Glomerular endothelial cell (primary cell): ENCODE measurements around the gene PLCH1. TPM values are rescaled to one million over a fixed set of nuclear protein-coding genes. Genes with fewer than 3 reads are reported as not detected.

Experiments
- DNase-seq: peaks from one replicate; pipeline ENCODE4 v3.0.0-alpha.2; 2011; ENCODE audit warnings: low read depth, low spot score; ENCODE audit errors: extremely low read depth
- total RNA-seq: library from RNA; depleted of rRNA; stranded (reverse); fragments of >200 nt; gene quantifications from 2 replicates; pipeline ENCODE4 v1.2.3, GENCODE V29; 2015

Gene PLCH1
- total RNA-seq, 1 donor from 2014 or later: not detected

DNA sequence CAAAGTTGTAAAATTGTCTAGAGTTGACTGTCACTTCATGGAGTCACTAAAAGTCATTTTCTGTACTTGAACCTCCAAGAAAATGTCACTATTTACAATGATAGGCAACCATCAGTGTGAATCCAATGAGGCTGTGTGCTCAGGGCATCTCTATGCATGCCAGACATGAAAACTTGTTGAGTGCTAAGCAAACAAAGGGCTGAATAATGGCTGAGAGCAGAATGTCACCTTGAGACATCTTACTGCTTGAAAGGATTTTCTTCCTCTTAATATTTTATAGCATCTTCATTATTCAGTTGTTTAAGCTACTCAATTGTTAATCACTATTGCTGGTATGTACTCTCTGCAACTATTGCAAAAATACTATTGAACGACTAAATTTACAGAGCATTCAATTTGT lies 184.7 kb downstream of the PLCH1 start:
- no peak for DNase-seq

DNA sequence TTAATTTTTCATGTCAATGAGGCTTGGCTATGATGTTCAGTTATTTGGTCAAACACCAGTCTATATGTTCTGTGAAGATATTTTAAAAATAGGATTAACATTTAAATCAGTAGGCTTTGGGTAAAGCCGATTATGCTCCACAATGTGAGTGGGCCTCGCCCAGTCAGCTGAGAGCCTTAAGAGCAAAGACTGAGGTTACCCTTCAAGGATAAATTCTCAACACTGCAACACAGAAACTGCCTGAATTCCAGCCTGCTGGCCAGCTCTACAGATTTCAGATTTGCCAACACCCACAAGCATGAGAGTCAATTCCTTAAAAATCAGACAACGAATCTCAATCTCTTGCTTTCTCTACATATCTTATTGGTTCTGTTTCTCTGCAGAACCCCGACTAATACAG lies 188.3 kb downstream of the PLCH1 start:
- DNase-seq: no peak

DNA sequence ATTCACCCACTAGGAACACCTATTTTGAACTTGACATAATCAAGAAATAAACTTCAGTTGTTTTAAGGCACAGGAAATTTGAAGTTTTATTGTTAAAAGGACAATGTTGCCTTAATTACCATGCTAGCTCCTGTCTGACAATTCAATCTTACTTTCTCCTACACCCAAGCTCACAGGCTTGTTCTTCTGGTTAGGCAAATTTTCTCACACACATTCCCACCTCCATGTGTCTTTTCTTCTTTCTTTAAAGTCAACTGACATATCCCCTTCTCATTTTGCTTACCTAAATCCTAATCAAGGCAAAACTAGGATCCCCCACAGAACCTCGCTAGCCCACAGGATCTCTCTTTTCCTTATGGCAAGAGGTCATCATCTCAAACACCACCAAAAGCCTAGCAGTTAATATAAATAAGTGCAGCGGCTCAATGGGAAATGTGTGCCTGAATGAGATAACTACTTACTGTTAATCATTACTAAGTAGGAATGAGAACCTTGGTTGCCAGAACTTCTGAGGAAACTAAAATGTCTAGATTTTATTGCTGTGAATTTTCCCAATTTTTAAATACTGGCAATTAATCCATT lies 189.3 kb downstream of the PLCH1 start:
- DNase-seq: no peak

DNA sequence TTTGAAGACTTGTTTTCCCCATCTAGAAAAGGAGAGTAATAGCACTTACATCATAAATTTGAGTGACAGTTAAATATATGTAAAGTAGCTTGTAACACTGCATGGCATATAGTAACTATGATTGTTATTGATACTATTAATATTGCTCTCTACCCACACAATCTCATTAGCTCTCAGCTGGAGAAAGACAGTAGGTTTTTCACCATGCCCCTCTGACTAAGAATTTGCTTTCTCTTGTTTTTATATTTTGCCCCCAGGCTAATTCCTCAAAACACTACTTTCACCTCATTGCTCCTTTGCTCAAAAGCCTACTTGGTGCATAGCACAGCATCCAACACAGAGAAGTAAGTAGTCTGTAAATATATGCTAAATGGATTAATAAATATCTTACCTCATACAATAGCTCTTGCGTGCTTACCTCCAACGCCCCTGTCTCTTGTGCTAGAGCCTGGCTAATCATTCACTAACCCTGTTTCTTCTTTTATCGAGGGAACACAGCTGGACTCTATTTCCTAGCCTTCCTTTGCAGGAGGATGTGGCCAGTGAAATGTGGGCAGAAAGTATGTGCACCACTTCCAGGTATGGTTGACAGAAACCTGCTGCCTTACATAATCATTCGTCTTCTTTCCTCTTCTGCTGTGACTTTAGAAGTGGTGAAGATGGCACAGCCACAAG lies 190.0 kb downstream of the PLCH1 start:
- DNase-seq: no peak

DNA sequence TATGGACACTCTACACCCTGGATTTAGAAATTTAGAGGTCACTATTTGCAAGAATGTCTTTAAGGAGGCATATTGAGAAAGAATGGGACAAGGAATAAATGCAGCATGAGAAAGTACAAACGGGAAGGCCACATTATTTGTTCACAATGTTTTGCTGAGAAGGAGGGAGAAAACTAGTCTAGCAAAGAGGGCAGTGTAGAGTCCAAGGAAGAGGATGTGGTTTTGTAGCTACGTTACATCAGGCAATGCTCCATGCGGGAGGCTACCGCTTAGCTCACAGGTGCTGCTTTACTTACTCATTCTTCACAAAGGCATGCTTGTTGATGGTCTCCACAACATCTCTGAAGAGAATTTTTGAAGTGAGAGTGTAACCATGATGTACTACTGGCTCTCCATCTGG lies 191.1 kb downstream of the PLCH1 start:
- no peak for DNase-seq

DNA sequence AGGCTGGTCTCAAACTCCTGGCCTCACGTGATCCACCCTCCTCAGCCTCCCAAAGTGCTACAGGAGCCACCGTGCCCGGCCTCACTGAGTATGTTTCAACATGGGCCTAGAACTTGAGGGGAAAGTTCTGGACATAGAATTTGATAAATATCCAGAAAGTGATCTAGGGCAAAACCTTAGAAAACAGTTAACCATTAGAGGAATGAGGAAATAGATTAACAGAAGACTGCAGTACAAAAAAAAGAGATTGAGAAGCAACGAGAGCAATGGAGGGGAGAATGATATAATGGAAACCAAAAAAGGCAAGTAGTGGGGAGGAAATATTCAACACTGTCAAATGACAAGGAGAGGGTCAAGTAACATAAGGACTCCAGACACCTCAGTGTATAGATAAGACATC lies 191.5 kb downstream of the PLCH1 start:
- no peak for DNase-seq

DNA sequence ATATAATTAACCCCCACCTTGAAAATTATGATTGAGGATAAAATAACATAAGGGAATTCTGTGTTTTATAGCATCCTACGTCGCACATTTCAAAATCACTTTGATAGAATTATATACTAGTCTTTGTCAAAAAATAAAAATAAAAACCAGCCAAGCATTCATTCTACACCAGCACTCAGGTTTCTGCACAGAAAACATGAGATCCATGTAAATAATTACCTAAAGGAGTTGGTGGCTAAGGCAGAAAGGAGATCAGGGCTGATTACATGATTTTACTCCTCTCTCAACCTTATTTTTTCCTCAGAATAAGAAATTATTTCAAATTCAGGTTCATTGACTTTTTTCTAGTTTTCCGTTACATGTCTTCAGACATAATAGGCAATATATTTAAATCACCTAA lies 194.5 kb downstream of the PLCH1 start:
- DNase-seq: no peak

DNA sequence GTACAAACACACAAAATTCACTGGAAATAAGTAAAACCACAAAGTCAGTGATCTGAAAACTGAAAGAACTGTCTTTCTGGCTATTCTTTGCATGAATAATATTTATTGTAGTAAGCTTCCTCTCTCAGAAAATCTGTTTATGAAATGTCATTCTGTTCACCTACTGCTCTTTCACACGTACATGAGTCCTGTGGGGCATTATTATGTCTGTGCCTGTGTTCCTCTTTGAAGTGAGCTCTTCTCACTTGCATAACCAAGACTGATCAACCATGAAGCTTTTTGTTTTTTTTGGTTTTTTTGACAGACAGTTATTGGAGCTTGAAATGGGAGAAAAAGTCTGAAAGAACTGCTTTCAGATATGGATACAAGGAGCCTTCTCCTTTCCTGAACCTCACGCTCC lies 195.8 kb downstream of the PLCH1 start:
- no peak for DNase-seq

DNA sequence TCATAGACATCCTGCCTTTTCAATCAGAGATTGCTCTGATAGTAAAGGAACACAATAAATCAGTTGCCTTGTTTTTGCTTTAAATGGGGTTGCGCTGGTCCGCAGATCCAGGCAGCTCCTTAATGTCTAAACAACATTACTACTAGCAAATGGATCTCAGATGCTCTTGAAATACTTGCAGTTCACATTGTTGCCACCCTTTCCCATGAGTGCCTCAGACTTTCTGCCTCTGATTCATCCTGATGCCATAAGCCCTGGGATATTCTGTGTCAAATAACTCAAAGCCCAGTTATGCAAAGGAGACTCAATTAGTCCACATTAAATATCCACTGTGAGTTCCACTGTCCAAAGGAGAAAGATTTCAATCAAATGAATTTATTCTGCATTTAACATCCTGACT lies 196.7 kb downstream of the PLCH1 start:
- no peak for DNase-seq

DNA sequence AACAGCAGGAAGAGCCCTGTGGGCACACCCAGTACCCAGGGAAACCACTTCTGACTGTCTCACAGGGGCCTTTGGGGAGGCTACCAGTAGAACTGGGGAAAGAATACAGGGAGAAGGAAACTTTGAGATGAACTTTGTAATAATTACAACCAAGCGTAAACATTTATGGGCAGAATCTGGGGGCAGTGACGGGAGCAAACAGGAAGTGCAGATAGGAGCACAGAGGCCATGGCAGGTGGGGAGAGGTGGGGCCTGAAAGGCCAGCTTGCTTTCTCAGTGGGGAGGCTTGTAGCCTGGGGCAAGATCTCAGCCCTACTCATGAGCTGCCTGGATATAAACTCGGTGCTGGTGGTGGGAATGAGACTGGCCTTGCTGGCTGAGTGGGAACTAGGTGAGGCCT lies 209.8 kb downstream of the PLCH1 start:
- no peak for DNase-seq

DNA sequence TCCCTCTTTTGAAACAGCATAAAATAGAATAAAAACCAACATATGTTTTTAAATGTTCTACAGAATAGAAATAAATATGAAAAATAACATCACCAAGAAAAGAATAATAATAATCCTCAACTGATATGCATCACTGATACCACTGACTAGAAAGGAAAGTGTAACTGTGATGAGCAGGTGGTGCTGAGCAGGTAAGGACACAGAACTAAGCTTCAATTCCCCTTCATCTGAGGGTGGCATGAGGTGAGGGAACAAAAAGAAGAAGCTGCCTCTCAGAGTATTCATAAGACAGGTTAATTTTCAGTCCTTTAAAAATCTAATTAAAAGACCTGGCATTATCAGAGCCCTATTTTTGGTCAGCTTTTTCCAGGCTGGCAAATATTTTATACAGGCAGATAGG lies 216.3 kb downstream of the PLCH1 start:
- DNase-seq: no peak

DNA sequence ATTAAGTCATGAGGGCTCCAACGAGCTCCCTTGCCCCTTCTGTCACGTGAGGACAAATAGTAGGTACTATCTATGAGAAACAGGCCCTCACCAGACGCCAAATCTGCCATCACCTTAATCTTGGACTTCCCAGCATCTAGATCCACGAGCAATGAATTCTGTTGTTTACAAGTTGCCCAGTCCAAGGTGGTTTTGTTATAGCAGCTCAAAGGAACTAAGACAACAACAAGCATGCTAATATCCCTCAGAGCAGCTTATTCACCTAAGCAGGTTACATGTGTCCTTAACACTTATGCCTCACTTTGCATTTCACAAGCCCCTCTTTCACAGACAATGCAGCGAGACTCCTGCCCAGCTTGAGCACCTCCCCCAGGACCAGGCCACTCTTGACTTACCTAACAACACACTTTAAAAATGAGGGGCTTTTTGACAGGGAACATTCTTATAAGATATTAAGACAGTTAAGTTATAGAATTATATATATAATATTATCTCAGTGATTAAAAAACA lies 219.5 kb downstream of the PLCH1 start:
- DNase-seq: no peak

DNA sequence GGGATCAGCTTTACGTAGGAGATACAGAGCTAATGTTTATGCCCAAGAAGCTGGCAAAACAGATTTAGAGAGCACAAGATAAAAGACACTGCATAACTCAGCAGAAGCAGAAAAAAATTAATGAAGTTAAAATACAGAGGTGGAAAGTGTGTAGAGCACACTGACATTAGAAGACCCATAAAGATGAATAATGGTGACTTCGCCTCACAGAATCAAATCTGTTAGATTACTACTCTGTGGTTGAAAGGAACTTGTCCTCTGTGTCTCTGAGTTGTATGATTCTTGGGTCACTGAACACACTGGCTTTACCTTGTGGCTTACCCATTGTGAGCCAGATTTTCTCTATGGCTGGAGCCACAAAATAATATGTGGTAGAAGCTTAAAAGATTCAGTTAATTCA lies 224.4 kb downstream of the PLCH1 start:
- DNase-seq: no peak

DNA sequence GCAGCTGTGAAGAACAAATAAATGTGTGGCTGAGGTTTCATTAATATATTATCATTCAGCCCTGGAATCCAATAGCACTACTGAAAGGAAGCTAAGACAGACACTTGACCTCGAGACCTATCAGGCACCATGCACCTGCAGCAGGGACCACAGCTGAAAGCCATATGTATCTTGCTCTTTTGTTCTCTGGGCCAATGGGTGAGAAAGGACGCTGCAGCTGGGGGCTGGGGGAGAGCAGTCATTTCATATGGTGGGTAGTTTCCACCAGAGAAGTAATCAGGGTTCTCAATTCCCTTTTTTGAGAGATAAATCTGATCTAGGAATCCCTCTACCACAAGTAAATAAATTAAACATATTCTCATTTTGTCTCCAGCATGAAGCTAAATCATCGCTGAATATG lies 225.8 kb downstream of the PLCH1 start:
- no peak for DNase-seq

DNA sequence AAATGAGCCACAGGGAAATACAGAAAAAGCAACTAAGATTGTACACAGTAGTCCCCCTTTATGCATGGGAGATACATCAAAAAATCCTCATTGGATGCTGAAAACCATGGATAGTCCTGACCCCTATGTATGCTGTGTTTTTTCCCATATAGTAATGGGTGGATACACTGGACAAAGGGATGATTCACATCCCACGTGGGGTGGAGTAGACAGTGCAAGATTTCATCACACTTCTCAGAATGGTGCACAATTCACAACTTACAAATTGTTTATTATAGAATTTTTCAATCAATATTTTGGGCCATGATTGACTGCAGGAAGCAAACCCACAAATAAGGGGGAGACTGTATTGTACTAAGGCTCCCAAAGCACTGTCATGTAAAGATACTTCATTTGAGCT lies 227.0 kb downstream of the PLCH1 start:
- no peak for DNase-seq

DNA sequence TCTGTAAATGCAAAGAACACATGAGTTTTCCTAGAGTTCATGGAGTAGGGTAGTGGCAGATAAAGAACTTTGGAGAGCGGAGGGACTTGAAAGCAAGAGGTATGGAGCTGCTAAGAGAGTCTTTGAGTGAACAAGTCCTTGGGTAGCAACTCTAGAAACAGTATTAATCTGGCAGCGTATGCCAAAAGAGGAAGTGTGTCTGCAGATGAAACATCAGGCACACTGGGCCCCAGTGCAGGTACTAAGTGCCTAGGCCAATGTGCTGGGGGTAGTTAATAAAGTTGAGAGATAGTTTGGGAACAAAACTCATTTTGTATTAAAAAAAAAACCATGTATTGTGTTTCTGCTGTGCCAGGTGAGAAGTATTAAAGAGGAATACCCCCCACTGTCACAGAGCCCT lies 228.4 kb downstream of the PLCH1 start:
- no peak for DNase-seq

DNA sequence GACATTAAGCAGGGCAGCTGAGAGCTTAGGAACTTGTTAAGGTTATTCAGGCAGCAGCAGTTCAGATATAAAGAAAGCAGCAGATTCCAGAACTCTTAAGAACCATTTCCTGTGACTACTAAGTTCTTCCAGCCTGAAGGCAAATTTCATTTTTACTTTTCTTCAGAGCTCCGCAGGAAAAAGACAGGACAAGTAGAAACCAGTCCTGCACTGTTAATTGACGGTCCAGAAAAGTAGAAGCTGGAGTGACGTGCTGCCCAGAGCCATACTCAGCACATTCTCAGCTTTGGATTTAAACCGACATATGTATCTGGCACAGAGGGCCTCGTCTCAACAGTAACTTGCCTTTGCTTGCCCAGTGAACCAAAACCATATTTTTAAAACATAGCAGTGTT lies 232.0 kb downstream of the PLCH1 start:
- DNase-seq: no peak

DNA sequence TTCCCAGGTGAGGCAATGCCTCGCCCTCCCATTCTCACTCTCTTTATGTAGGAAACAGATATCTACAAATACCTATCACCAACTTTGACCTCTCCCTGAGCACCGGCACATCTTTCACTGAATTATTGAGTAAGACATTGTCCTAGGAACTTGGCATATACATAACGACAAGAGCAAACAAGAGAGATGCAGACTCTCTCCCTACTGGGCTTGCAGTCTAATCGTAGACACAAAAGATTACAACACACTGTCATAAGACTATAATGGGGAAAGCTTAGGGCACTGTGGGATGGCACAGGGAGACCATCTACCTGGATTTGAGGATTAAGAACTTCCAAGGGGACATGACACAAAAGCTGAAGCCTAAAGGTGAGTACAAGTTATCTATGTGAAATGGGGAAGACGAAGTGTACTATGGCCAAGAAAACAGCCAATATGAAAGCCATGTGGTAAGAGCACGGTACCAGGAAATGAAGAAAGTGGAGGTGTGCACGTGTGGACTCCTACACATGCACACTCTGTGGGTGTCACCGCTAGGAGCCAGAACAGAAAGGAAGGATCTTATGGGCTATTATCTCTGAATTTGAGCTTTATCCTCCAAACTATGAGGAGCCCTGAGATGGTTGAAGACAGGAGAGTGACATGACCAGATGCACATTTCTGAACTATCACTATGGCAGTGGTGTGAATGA lies 232.6 kb downstream of the PLCH1 start:
- no peak for DNase-seq

DNA sequence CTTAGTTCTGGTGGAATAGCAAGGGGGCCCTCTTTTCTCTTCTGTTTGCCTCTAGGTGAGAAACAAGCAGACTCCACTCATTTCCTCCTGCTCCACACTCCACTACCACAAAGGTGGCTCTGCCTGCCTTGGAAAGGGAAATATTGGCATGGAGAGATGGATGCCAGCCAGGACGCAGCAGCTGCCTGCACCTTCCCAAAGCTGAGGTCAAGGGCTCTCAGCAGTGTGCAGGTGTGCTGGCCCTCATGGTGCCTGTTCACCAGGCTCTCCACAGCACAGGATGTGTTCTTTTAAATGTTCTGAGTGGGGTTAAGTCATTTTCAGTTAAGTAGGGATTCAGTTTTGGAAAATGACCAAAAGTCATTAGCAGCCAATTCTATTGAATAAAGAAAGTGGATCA lies 240.2 kb downstream of the PLCH1 start:
- DNase-seq: no peak

DNA sequence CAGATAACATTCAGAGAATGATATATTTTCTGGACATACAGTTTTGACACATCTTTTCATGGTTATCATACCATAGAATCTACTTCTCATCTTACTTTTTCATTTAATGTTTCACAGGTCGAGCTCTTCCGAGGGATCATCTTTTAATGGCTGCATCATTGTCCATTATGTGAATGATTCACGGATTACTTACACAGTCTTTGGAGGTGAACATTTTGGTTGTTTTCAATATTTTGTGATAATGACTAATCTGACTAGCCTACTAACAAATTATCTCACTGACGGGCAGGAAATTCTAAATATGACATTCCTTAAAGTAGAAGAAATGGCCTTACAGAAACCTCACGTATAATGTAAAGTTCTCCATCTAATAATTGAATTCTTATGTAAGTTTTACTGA lies 242.2 kb downstream of the PLCH1 start:
- DNase-seq: no peak

DNA sequence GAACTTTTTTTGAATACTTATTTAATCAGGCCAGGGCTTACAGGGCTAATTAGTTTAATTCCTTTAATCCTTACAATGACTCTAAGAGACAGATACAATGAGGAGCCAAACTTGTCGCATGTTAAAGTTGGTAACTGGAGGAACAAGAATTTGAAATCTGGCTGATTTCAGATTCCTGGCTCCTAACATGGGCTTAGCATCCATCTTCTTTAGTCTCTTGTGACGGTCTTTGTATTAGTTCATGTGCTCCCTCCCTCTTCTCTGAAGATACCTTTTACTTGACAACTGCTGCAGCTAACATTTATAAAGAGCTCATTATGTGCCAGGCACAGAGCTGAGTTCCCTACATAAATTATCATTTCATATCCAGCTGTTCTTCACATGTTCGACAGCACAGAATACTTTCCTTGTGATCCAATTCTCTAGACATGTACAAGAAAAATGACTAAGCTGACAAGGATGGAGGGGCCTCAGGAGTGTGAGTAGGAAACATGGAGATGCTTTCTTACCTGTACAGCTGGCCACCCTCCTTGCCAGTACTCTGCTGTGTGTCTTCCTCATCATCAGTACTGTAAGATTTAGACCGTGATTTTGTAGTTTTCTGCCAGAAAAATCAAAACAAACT lies 244.6 kb downstream of the PLCH1 start:
- no peak for DNase-seq
